MM.1S (cell line): ENCODE measurements around the gene IL17REL.

Source experiments
- DNase-seq: peaks from one replicate; pipeline ENCODE4 v3.0.0-alpha.2; 2015
- H2AFZ ChIP-seq: fragments of 300-600 bp; sonication (generic); 2 replicates; pipeline ENCODE4 v1.6.0; 2016; ENCODE audit warnings: antibody characterized with exemption, low read length
- H3F3A ChIP-seq: fragments of 300-600 bp; sonication (generic); 2 replicates; pipeline ENCODE4 v1.6.1; 2016; ENCODE audit warnings: mild to moderate bottlenecking, antibody characterized with exemption, low read length, moderate library complexity, mixed read lengths; ENCODE audit not compliant: insufficient read depth
- H3K27ac ChIP-seq: fragments of 300-600 bp; sonication (generic); 2 replicates; pipeline ENCODE4 v1.5.1; 2016; ENCODE audit warnings: mild to moderate bottlenecking, low read length
- H3K27me3 ChIP-seq: fragments of 300-600 bp; sonication (generic); replicated peaks from 2 replicates; pipeline ENCODE4 v1.6.0; 2016; ENCODE audit warnings: low read length; ENCODE audit not compliant: insufficient read depth
- H3K36me3 ChIP-seq: fragments of 300-600 bp; sonication (generic); replicated peaks from 2 replicates; pipeline ENCODE4 v1.6.1; 2016; ENCODE audit warnings: mild to moderate bottlenecking, low read length, mixed read lengths; ENCODE audit not compliant: insufficient read depth
- H3K4me1 ChIP-seq: fragments of 300-600 bp; sonication (generic); 2 replicates; pipeline ENCODE4 v1.6.1; 2016; ENCODE audit warnings: low read length, mixed read lengths
- H3K4me2 ChIP-seq: fragments of 300-600 bp; sonication (generic); 2 replicates; pipeline ENCODE4 v1.6.0; 2016; ENCODE audit warnings: low read depth, low read length
- H3K4me3 ChIP-seq: fragments of 300-600 bp; sonication (generic); 2 replicates; pipeline ENCODE4 v1.5.1; 2016; ENCODE audit warnings: low read length, mixed read lengths
- H3K79me2 ChIP-seq: fragments of 300-600 bp; sonication (generic); 2 replicates; pipeline ENCODE4 v1.6.1; 2016; ENCODE audit warnings: mixed run types, low read length, mixed read lengths
- H3K9ac ChIP-seq: fragments of 300-600 bp; sonication (generic); 2 replicates; pipeline ENCODE4 v1.6.1; 2016; ENCODE audit warnings: low read length, mixed read lengths
- H3K9me2 ChIP-seq: fragments of 300-600 bp; sonication (generic); replicated peaks from 2 replicates; pipeline ENCODE4 v1.6.1; 2016; ENCODE audit warnings: mild to moderate bottlenecking, low read length, mixed read lengths; ENCODE audit not compliant: insufficient read depth
- H3K9me3 ChIP-seq: fragments of 300-600 bp; sonication (generic); replicated peaks from 2 replicates; pipeline ENCODE4 v1.6.1; 2016; ENCODE audit warnings: mild to moderate bottlenecking, low read length, mixed read lengths; ENCODE audit not compliant: insufficient read depth
- H4K20me1 ChIP-seq: fragments of 300-600 bp; sonication (generic); 2 replicates; pipeline ENCODE4 v1.6.1; 2016; ENCODE audit warnings: mild to moderate bottlenecking, low read length, moderate library complexity, mixed read lengths; ENCODE audit not compliant: insufficient read depth
- CTCF ChIP-seq: fragments of 300-600 bp; sonication (generic); IDR thresholded peaks from 2 replicates; pipeline ENCODE4 v1.5.1; 2016; ENCODE audit warnings: antibody characterized with exemption, low read length, mixed read lengths
- EZH2 ChIP-seq: fragments of 300-600 bp; sonication (generic); optimal IDR thresholded peaks from 2 replicates; pipeline ENCODE3; 2017; ENCODE audit warnings: low read depth, mild to moderate bottlenecking, antibody characterized with exemption, low read length, mixed read lengths
- EZH2phosphoT487 ChIP-seq: fragments of 300-600 bp; sonication (generic); IDR thresholded peaks from 2 replicates; pipeline ENCODE4 v1.6.1; 2018; ENCODE audit warnings: antibody characterized with exemption, low read length

Gene IL17REL

GRCh38 chr22:49966774-49967705 is 45.5 kb downstream of the IL17REL start:
- Histone ChIP-seq H2AFZ (no peak overlapping the region), H3K27me3 (peaks cover 10% of the 10 kb centered on the region), H3K4me2 (no peak overlapping the region), H3F3A (0 out of 2 replicates have a peak, but pooled peaks cover 3% of the 10 kb centered on the region), H3K27ac (no peak overlapping the region), H3K9ac (no peak overlapping the region), H3K36me3 (0 out of 2 replicates have a peak, but pooled peaks cover 3% of the 10 kb centered on the region), H3K9me2 (no peaks in the 10 kb centered on the region), H3K4me3 (no peak overlapping the region), H3K9me3 (no peaks in the 10 kb centered on the region), H4K20me1 (no peaks in the 10 kb centered on the region), H3K79me2 (peaks cover 20% of the 10 kb centered on the region), H3K4me1 (peaks cover 13% of the 10 kb centered on the region)
- TF ChIP-seq CTCF (no peak), EZH2phosphoT487 (no peak), EZH2 (no peak)
- DNase-seq = peak; percentile 5

GRCh38 chr22:49966041-49966773 is 46.4 kb downstream of the IL17REL start:
- Histone ChIP-seq H3K9me3 (no peaks in the 10 kb centered on the region), H3K9me2 (no peaks in the 10 kb centered on the region), H3F3A (0 out of 2 replicates have a peak, but pooled peaks cover 3% of the 10 kb centered on the region), H3K27ac (no peak overlapping the region), H3K4me1 (peaks cover 13% of the 10 kb centered on the region), H3K4me2 (no peak overlapping the region), H2AFZ (no peak overlapping the region), H3K9ac (no peak overlapping the region), H3K79me2 (peaks cover 29% of the 10 kb centered on the region), H4K20me1 (no peaks in the 10 kb centered on the region), H3K4me3 (no peak overlapping the region), H3K36me3 (0 out of 2 replicates have a peak, but pooled peaks cover 6% of the 10 kb centered on the region), H3K27me3 (0 out of 2 replicates have a peak, but pooled peaks cover 3% of the 10 kb centered on the region)
- DNase-seq = peak; percentile 1
- TF ChIP-seq EZH2phosphoT487 = no peak

- no peak overlapping the region for H3K9ac ChIP-seq
- H2AFZ ChIP-seq = no peak overlapping the region
- H3K79me2 ChIP-seq = peaks cover 32% of the 10 kb centered on the region
- H3K4me1 ChIP-seq = peaks cover 5% of the 10 kb centered on the region
- no peak overlapping the region for H3K4me2 ChIP-seq
- H3K9me2 ChIP-seq = no peaks in the 10 kb centered on the region
- no peak overlapping the region for H3K27ac ChIP-seq
- peak; percentile 6 for DNase-seq
- TF ChIP-seq CTCF = no peak
- TF ChIP-seq EZH2phosphoT487 = no peak
- no peak for TF ChIP-seq EZH2
- H3F3A ChIP-seq = 0 out of 2 replicates have a peak, but pooled peaks cover 2% of the 10 kb centered on the region
- no peak overlapping the region for H3K4me3 ChIP-seq
- 0 out of 2 replicates have a peak, but pooled peaks cover 6% of the 10 kb centered on the region for H3K36me3 ChIP-seq
- H4K20me1 ChIP-seq = no peaks in the 10 kb centered on the region
- no peaks in the 10 kb centered on the region for H3K27me3 ChIP-seq
- no peaks in the 10 kb centered on the region for H3K9me3 ChIP-seq
These were observed 47.2 kb downstream of the IL17REL start for GRCh38 chr22:49965091-49966040.
